Thoracic aorta (tissue), 2 donors: ENCODE results near the gene TIMP2. TPM values are rescaled to one million over a fixed set of nuclear protein-coding genes. Genes with fewer than 3 reads are reported as not detected.

Source experiments
- ATAC-seq: fragments of 150-250 bp; one replicate; pipeline ENCODE4 v1.8.0; 2017; ENCODE audit warnings: low read depth; ENCODE audit not compliant: insufficient number of reproducible peaks, low FRiP score
- DNase-seq: peaks from one replicate; pipeline ENCODE4 v3.0.0-alpha.2; 2020; ENCODE audit warnings: low spot score
- H3K27ac ChIP-seq, 2 donors: fragments of 200-600 bp; sonication (generic); 1 replicate in 1 of 2; 2 replicates in 1 of 2; pipeline ENCODE4 v1.5.1; 2016; ENCODE audit warnings: mild to moderate bottlenecking in 2 of 2, moderate library complexity in 2 of 2
- H3K27me3 ChIP-seq: fragments of 200-600 bp; sonication (generic); replicated peaks from 2 replicates; pipeline ENCODE4 v1.6.0; 2016; ENCODE audit warnings: mild to moderate bottlenecking; ENCODE audit not compliant: insufficient read depth
- H3K36me3 ChIP-seq: fragments of 200-600 bp; sonication (generic); one replicate; pipeline ENCODE4 v1.5.1; 2016
- H3K4me1 ChIP-seq, 2 donors: fragments of 200-600 bp; sonication (generic); 1 replicate in 1 of 2; 2 replicates in 1 of 2; pipeline versions ENCODE4 v1.5.1 to v1.6.0; 2016; ENCODE audit warnings: low read depth in 2 of 2, mild to moderate bottlenecking in 1 of 2; ENCODE audit not compliant: control insufficient read depth in 1 of 2
- H3K4me3 ChIP-seq: fragments of 200-600 bp; sonication (generic); 2 replicates; pipeline ENCODE4 v1.5.1; 2016; ENCODE audit warnings: mild to moderate bottlenecking
- H3K9me3 ChIP-seq: fragments of 200-600 bp; sonication (generic); 2 replicates; pipeline ENCODE4 v1.5.1; 2016
- total RNA-seq, 2 donors: library from RNA; depleted of rRNA; stranded (reverse); fragments of >200 nt; gene quantifications; one replicate each; pipeline versions ENCODE4 v1.1.0 to v1.2.3, GENCODE V29; 2016
- TF ChIP-seq, protein P1 (sequence below): fragments of 200-600 bp; sonication (generic); IDR thresholded peaks from one replicate; pipeline ENCODE4 v1.5.1; 2019; ENCODE audit warnings: antibody characterized with exemption

TIMP2 gene
- total RNA-seq, 2 donors from 2014 or later: 475 to 619 TPM

DNA sequence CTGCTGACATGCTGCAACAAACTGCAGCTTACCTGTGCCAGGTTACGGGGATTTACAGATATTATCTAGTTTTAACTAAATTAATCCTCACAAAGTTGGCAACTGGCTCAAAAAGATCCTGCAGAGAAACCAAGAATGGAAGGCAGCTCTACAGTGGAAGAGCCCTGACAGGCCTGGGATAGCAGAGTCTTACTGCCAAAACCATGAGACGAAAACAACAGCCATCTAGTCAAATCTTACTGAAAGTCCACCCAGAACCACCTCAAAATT lies 92.7 kb downstream of the TIMP2 start:
- Histone ChIP-seq H3K4me1 (peaks cover 0 to 2% of the 10 kb centered on the region in 2 donors), H3K4me3 (no peak overlapping the region), H3K27me3 (no peaks in the 10 kb centered on the region), H3K27ac (no peak overlapping the region), H3K36me3 (peaks cover 75% of the 10 kb centered on the region), H3K9me3 (no peaks in the 10 kb centered on the region)
- TF ChIP-seq, protein P1, sequence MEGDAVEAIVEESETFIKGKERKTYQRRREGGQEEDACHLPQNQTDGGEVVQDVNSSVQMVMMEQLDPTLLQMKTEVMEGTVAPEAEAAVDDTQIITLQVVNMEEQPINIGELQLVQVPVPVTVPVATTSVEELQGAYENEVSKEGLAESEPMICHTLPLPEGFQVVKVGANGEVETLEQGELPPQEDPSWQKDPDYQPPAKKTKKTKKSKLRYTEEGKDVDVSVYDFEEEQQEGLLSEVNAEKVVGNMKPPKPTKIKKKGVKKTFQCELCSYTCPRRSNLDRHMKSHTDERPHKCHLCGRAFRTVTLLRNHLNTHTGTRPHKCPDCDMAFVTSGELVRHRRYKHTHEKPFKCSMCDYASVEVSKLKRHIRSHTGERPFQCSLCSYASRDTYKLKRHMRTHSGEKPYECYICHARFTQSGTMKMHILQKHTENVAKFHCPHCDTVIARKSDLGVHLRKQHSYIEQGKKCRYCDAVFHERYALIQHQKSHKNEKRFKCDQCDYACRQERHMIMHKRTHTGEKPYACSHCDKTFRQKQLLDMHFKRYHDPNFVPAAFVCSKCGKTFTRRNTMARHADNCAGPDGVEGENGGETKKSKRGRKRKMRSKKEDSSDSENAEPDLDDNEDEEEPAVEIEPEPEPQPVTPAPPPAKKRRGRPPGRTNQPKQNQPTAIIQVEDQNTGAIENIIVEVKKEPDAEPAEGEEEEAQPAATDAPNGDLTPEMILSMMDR: no peak
- DNase-seq (no peak), ATAC-seq (no peak)

DNA sequence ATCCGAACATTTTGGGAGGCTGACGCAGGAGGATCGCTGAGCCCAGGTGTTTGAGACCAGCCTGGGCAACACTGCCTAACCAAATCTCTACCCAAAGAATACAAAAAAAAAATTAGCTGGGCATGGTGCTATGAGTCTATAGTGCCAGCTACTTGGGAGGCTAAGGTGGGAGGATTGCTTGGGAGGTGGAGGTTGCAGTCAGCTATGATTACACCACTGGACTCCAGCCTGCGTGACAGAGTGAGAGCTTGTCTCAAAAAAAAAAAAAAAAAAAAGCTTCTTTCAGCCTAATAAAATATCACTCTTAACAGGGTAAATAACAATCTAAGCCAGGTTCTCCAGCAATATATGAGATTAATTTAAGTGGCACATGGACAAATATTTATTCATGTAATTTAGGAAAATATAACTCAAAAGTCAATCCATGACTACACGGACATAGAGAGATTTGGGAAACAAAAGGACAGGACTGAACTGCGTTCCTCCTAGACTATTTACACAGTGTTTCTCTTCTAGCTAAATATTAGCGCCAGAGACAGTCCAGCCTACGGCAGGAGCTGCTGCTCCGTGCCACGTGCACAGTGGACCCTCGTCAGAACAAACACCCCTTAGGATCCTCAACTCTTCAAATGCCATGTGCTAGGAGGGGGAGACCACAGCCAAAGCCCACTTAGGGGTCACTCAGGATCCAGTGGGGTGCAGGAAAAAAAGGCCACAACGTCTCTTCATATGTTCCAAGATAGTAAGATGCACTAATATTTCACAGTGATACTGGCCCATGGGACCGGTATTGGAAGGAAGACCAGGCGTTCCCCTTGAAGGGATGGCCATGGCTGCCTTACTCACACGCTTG lies 93.3 kb downstream of the TIMP2 start:
- no peaks in the 10 kb centered on the region for H3K9me3 ChIP-seq
- H3K4me3 ChIP-seq: no peak overlapping the region
- no peaks in the 10 kb centered on the region for H3K27me3 ChIP-seq
- no peaks in the 10 kb centered on the region for H3K4me1 ChIP-seq
- DNase-seq: no peak
- H3K27ac ChIP-seq: no peak overlapping the region
- H3K36me3 ChIP-seq: peaks cover 77% of the 10 kb centered on the region
- ATAC-seq: no peak
- TF ChIP-seq, protein P1: no peak

DNA sequence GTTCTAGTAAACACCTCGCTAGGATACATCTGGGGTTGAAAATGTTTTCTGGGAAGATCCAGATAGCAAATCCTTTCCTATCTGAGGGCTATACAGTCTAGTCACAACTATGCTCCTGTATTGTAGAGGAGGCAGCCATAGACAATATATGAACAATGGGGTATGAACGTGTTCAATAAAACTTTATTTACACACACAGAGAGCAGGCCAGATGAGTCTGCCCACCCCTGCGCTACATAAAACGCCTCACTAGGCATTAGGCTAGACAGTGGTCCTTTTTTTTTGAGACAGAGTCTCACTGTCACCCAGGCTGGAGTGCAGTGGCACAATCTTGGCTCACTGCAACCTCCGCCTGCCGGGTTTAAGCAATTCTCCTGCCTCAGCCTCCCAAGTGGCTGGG lies 95.7 kb downstream of the TIMP2 start:
- Histone ChIP-seq H3K27ac (no peak overlapping the region), H3K4me3 (no peak overlapping the region), H3K36me3 (peaks cover 75% of the 10 kb centered on the region), H3K4me1 (no peaks in the 10 kb centered on the region), H3K27me3 (no peaks in the 10 kb centered on the region), H3K9me3 (no peaks in the 10 kb centered on the region)
- TF ChIP-seq, protein P1: no peak
- ATAC-seq: no peak
- DNase-seq: no peak

DNA sequence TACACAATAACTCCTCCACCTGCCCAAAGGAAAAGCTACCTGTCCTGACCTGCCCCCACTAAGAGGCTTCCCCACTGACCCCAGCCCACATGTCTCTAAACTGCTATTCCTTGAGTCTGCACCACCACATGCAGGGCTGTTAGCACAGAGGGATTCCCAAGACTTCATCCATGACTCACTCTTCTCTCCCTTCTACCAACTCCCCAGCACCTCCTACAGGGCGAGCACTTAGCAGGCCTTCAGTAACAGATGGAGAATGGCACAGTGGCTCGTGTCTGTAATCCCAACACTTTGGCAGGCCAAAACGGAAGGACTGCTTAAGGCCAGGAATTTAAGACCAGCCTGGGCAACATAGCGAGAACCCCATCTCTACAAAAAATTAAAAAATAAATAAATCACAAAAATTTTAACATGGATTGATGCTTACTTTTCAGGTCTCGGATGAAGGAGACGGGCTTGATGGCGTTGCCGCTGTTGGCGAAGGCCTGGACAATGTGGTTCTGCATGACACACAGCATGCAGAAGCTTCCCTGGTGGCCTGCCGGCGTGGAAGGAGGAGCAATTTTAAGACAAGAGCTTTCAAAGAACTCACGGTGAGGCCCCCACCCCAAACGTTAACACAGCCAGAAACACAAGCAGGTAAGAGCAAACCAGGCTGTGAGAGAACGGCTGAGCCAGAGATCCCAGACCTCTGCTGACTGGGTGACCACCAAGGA lies 96.6 kb downstream of the TIMP2 start:
- H3K4me3 ChIP-seq: no peak overlapping the region
- DNase-seq: no peak
- H3K4me1 ChIP-seq: no peaks in the 10 kb centered on the region
- H3K9me3 ChIP-seq: no peaks in the 10 kb centered on the region
- peaks cover 75% of the 10 kb centered on the region for H3K36me3 ChIP-seq
- no peak for ATAC-seq
- no peak overlapping the region for H3K27ac ChIP-seq
- TF ChIP-seq, protein P1: no peak
- H3K27me3 ChIP-seq: no peaks in the 10 kb centered on the region

DNA sequence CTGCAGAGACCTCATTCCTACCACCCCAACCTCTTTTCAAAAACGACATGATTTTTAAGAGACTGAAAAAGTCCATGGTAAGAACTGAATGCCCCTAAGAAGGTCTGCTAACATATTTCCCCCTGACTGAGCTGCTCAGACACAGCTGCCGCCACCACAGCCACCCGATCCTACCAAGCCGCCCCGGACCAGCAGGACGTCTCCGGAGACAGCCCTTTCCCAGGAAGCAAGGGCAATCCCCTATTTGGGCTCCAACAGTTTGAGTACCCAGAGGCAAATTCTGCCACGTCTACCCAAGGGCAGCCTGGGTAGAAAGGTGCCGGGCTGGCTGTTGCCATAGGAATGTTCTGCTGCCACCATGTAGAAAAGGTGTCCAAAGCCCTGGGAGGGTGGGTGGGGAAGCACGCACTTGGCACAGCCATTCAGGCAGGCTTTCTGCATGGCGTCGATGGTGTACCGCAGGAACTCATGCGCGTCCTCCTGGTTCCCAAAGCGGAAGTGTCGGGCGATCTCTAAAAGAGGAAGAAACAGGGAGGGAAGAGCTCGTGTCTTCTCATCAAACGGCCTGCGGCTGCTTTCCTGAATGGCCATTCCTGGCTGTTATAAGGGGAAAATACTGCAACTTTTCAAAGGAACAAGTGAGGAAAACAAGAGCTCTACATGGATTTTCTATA lies 98.2 kb downstream of the TIMP2 start:
- DNase-seq: no peak
- no peak overlapping the region for H3K27ac ChIP-seq
- TF ChIP-seq, protein P1: no peak
- no peaks in the 10 kb centered on the region for H3K9me3 ChIP-seq
- no peak for ATAC-seq
- H3K4me1 ChIP-seq: no peaks in the 10 kb centered on the region
- peaks cover 65% of the 10 kb centered on the region for H3K36me3 ChIP-seq
- H3K27me3 ChIP-seq: no peaks in the 10 kb centered on the region
- H3K4me3 ChIP-seq: no peak overlapping the region
